Neural progenitor cell (in vitro differentiated cells): ENCODE measurements around the gene FGF11.

Experiments
- EZH2 ChIP-seq: fragments of 200-600 bp; sonication (generic); IDR thresholded peaks from 2 replicates; pipeline ENCODE4 v1.6.1; 2017; ENCODE audit warnings: antibody characterized with exemption, mild to moderate bottlenecking, moderate library complexity
- TF ChIP-seq, protein P1 (sequence below): fragments of 200-600 bp; sonication (generic); IDR thresholded peaks from 2 replicates; pipeline ENCODE4 v1.5.1; 2017; ENCODE audit warnings: antibody characterized with exemption, mild to moderate bottlenecking

DNA sequence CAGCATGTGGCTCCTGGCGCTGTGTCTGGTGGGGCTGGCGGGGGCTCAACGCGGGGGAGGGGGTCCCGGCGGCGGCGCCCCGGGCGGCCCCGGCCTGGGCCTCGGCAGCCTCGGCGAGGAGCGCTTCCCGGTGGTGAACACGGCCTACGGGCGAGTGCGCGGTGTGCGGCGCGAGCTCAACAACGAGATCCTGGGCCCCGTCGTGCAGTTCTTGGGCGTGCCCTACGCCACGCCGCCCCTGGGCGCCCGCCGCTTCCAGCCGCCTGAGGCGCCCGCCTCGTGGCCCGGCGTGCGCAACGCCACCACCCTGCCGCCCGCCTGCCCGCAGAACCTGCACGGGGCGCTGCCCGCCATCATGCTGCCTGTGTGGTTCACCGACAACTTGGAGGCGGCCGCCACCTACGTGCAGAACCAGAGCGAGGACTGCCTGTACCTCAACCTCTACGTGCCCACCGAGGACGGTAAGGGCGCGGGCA is 31.0 kb upstream of the FGF11 start:
- TF ChIP-seq, protein P1, sequence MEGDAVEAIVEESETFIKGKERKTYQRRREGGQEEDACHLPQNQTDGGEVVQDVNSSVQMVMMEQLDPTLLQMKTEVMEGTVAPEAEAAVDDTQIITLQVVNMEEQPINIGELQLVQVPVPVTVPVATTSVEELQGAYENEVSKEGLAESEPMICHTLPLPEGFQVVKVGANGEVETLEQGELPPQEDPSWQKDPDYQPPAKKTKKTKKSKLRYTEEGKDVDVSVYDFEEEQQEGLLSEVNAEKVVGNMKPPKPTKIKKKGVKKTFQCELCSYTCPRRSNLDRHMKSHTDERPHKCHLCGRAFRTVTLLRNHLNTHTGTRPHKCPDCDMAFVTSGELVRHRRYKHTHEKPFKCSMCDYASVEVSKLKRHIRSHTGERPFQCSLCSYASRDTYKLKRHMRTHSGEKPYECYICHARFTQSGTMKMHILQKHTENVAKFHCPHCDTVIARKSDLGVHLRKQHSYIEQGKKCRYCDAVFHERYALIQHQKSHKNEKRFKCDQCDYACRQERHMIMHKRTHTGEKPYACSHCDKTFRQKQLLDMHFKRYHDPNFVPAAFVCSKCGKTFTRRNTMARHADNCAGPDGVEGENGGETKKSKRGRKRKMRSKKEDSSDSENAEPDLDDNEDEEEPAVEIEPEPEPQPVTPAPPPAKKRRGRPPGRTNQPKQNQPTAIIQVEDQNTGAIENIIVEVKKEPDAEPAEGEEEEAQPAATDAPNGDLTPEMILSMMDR = no peak
- no peak for TF ChIP-seq EZH2
